CD4-positive, alpha-beta T cell treated with Interleukin-4 for 1 hour (primary cell): ENCODE data around the gene VPS25.
"Not testable (repeated sequence)": the region's sequence is repeated elsewhere in the genome, so short reads cannot be mapped to it uniquely, and the experiment has no call there.

Experiments used
- DNase-seq, 2 donors: peaks; one replicate each; pipeline ENCODE4 v3.0.0-alpha.2; 2020 to 2022

Gene VPS25

GRCh38 chr17:42773290-42774035 lies at the start of gene VPS25:
TSS of gene VPS25 (plus strand) at chr17:42773449. CDS start at chr17:42773476, 27 bp downstream.
- peak; percentile 80 to 83 for DNase-seq

GRCh38 chr17:42723636-42724035 lies 49.6 kb upstream of the VPS25 start:
- no peak for DNase-seq

DNA sequence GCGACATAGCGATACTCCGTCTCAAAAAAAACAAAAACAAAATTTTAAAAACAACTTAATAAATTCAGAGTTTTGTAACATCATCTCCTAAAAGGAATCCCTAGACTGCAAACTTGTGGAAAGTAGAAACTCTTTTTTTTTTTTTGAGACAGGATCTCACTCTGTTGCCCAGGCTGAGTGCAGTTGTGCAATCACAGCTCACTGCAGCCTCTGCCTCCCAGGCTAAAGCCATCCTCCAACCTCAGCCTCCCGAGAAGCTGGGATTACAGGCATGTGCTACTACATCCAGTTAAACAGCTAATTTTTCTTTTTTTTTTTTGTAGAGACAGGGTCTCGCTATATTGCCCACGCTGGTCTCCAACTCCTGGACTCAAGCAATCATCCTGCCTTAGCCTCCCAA lies 48.1 kb upstream of the VPS25 start:
- DNase-seq = no peak

GRCh38 chr17:42740699-42741098 lies 32.5 kb upstream of the VPS25 start:
- no peak for DNase-seq

DNA sequence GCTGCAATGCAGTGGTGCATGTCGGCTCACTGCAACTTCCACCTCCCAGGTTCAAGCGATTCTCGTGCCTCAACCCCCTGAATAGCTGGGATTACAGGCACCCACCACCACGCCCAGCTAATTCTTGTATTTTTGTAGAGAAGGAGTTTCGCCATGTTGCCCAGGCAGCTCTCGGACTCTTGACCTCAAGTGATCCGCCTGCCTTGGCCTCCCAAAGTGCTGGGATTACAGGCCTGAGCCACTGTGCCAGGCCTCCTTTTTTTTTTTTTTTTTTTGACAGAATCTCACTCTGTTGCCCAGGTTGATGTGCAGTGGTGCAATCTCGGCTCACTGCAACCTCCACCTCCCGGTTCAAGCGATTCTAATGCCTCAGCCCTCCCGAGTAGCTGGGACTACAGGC lies 30.3 kb upstream of the VPS25 start:
- DNase-seq = not testable (repeated sequence)

- DNase-seq = no peak
Observed at GRCh38 chr17:42743595-42744282, 29.5 kb upstream of the VPS25 start.

GRCh38 chr17:42744283-42744805 lies 28.9 kb upstream of the VPS25 start:
- DNase-seq = peak in 1 of 2 donors; percentile 61

DNA sequence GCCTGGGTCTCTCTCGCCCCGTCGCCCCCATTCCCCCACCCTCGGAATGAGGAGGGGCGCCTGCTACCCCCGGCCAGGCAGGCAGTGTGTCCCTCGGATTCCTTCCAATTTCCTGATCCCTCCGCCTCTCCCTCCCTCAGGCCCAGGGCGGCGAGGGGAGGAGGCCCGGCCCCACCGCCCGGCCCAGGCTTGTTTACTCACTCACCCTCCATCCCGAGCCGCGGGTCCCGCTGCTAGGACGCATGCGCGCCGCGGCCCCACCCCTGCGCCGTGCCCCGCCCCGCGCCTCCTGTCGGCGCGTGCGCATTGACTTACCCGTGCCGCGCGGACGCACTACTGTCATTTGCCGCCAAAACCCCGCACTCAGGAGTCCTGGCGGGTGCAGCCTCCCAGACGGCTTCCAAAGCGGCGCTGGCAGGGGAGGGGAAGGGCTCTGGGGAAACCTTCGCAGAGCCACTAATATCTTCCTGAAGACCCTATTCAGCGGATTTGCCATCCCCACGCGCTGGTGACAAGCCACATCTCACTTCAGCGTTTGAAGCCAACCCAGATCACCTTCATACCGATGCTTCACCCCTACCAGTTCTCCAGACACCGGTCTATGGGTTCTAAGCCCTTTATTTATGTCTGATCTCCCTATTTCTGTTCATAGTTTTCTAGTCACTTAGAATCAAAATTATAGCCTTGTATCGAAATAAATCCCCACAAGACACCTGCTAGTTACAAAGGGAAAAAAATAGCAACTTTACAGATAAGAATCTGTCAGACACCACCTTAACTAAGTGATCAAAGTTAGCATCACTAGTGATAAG lies 28.2 kb upstream of the VPS25 start, which contains the start of gene EZH1:
EZH1 (minus strand) TSS at position 235 of the 812 bp plus-strand sequence. CDS start 16,099 bp downstream, outside the sequence.
- peak; percentile 93 for DNase-seq

- no peak for DNase-seq
Observed at GRCh38 chr17:42748202-42748907, 24.9 kb upstream of the VPS25 start.

- DNase-seq = no peak
Observed at GRCh38 chr17:42748908-42749798, 24.1 kb upstream of the VPS25 start.

DNA sequence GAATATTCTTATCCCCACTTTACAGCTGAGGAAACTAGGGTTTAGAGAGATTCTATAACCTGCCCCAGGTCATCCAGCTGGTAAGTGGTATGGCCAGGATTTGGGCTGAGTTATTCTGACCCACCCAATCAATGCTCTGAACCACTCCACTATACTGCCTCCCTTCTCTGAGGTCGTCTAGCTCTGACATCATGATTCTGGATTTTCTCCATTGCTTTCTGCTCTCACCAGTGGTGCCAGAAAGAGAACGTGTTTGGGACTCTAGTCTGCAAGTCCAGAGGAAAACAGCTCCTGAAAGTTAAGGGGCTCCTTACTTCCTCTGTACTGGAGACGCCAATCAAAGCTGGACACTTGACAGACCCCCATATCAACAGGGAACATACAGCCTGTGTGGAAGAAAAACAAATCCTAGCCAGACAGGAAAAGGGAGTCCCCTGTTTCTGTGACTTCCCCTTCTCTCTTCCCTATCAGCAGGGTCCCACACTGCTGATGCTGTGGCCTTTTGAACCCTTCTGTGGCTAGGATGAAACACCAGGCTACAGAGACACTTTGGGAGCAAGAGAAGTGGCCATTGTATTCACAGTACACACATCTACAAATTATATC lies 22.4 kb upstream of the VPS25 start:
- DNase-seq = no peak

GRCh38 chr17:42751628-42752027 lies 21.6 kb upstream of the VPS25 start:
- no peak for DNase-seq

- no peak for DNase-seq
Observed at GRCh38 chr17:42754782-42755181, 18.5 kb upstream of the VPS25 start.

GRCh38 chr17:42759982-42760651 lies 13.1 kb upstream of the VPS25 start:
- peak in 1 of 2 donors; percentile 35 for DNase-seq

- no peak for DNase-seq
Observed at GRCh38 chr17:42760652-42761581, 12.3 kb upstream of the VPS25 start, which contains the start of gene RAMP2. TSS of gene RAMP2 (plus strand) at chr17:42761227. CDS start at chr17:42761262, 35 bp downstream.

DNA sequence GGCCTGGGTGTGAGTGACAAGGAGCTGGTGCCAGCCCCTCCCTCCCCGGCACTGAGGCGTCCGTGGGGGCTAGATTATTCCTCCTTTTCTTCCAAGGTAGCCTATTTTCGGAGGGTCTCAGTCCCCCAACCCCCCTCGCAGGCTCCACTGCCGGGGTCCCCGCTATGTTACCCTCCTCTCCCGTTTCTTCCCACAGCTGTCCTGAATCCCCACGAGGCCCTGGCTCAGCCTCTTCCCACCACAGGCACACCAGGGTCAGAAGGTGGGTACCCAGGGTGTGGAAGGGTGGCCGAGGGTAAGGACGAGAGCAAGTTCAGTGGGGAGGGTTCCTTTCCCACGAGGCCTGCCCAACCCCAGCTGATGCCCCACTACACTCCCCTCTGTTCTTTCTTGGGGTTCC lies 11.6 kb upstream of the VPS25 start:
- DNase-seq = no peak

DNA sequence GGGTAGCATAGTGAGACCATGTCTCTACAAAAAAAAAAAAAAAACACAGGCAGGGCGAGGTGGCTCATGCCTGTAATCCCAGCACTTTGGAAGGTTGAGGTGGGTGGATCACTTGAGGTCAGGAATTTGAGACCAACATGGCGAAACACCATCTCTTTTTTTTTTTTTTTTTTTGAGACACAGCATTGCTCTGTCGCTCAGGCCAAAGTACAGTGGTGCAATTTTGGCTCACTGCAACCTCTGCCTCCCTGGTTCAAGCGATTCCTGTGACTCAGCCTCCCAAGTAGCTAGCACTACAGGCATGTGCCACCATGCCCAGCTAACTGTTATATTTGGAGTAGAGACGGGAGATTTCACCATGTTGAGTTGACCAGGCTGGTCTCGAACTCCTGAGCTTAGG lies 7.1 kb upstream of the VPS25 start:
- DNase-seq = no peak

DNA sequence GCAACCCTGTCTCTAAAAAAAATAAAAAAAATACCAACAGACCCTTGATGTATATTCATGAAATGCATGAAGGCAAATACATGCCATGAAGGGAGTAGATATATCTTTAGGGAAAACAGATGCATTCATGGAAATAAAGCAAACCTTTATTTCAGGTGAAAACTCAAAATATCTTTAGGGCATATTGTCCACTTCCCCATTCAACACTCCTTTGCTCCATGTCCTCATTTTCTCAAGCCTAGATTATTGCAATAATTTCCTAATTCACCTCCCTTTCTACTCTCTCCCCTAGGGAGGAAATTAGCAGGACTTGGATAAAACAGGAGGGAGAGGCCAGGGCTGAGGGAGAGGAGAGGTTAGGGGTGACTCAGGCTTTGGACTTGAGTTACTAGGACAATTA lies 5.7 kb upstream of the VPS25 start:
- no peak for DNase-seq

GRCh38 chr17:42768006-42768405 lies 5.2 kb upstream of the VPS25 start:
- DNase-seq = not testable (repeated sequence)
